DOHH2 (cell line): ENCODE measurements around the gene ILDR2.

Experiments
- EZH2phosphoT487 ChIP-seq: fragments of 200-600 bp; sonication (generic); IDR thresholded peaks from 2 replicates; pipeline ENCODE4 v1.6.1; 2017; ENCODE audit warnings: borderline replicate concordance, mild to moderate bottlenecking, antibody characterized with exemption, low read length, moderate library complexity, mixed read lengths
- TF ChIP-seq, protein P1 (sequence below): fragments of 200-600 bp; sonication (generic); IDR thresholded peaks from one replicate; pipeline ENCODE4 v1.5.1; 2014; ENCODE audit warnings: antibody characterized with exemption, mild to moderate bottlenecking, low read depth, low read length; ENCODE audit not compliant: poor library complexity, severe bottlenecking

DNA sequence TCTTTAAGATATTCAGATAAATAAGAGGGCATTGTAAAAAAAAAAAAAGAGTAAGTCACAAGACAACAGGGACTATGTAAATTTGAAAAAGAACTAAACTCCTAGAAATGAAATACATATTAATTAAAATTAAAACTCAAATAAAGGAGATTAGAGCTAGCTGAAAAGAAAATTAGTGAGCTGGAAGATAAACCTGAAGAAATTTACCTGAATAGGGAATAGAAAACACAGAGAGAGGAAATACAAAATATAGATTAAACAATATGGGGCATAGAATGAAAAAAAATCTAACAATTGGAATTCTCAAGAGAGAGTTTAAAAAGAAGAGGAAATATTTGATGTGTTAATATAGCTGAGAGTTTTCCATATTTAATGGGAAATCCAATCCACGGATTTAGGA, 63.7 kb downstream of the ILDR2 start:
- TF ChIP-seq, protein P1, sequence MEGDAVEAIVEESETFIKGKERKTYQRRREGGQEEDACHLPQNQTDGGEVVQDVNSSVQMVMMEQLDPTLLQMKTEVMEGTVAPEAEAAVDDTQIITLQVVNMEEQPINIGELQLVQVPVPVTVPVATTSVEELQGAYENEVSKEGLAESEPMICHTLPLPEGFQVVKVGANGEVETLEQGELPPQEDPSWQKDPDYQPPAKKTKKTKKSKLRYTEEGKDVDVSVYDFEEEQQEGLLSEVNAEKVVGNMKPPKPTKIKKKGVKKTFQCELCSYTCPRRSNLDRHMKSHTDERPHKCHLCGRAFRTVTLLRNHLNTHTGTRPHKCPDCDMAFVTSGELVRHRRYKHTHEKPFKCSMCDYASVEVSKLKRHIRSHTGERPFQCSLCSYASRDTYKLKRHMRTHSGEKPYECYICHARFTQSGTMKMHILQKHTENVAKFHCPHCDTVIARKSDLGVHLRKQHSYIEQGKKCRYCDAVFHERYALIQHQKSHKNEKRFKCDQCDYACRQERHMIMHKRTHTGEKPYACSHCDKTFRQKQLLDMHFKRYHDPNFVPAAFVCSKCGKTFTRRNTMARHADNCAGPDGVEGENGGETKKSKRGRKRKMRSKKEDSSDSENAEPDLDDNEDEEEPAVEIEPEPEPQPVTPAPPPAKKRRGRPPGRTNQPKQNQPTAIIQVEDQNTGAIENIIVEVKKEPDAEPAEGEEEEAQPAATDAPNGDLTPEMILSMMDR = no peak
- no peak for TF ChIP-seq EZH2phosphoT487
